Measurements from ENCODE around the gene MAP2. TPM values are rescaled to one million over a fixed set of nuclear protein-coding genes. Genes with fewer than 3 reads are reported as not detected.
A peak's percentile ranks its signal among the peaks of the same experiment; 100 is the strongest.
"Not testable (repeated sequence)": the region's sequence is repeated elsewhere in the genome, so short reads cannot be mapped to it uniquely, and the experiment has no call there.

Gene MAP2
- total RNA-seq, 1 experiment from 2014 or later = 2.1 TPM

- no peak for DNase-seq (ENCODE audit: low spot score)
Measured at GRCh38 chr2:209591021-209591420, 167.2 kb downstream of the MAP2 start.

- no peak for DNase-seq (ENCODE audit: low spot score)
Measured at GRCh38 chr2:209592106-209592505, 168.3 kb downstream of the MAP2 start.

- DNase-seq (ENCODE audit: low spot score) = no peak
Measured at GRCh38 chr2:209593930-209594329, 170.1 kb downstream of the MAP2 start.

- DNase-seq (ENCODE audit: low spot score) = no peak
Measured at GRCh38 chr2:209596262-209596661, 172.4 kb downstream of the MAP2 start.

GRCh38 chr2:209598227-209598626, 174.4 kb downstream of the MAP2 start:
- not testable (repeated sequence) for DNase-seq (ENCODE audit: low spot score)

- no peak for DNase-seq (ENCODE audit: low spot score)
Measured at GRCh38 chr2:209600341-209601171, 176.7 kb downstream of the MAP2 start.

- DNase-seq (ENCODE audit: low spot score) = no peak
Measured at GRCh38 chr2:209601497-209601896, 177.7 kb downstream of the MAP2 start.

GRCh38 chr2:209602259-209602658, 178.4 kb downstream of the MAP2 start:
- no peak for DNase-seq (ENCODE audit: low spot score)

- no peak for DNase-seq (ENCODE audit: low spot score)
Measured at GRCh38 chr2:209609531-209609930, 185.7 kb downstream of the MAP2 start.

- no peak for DNase-seq (ENCODE audit: low spot score)
Measured at GRCh38 chr2:209610631-209611030, 186.8 kb downstream of the MAP2 start.

GRCh38 chr2:209613649-209614305, 189.9 kb downstream of the MAP2 start:
- DNase-seq (ENCODE audit: low spot score) = no peak

- no peak for DNase-seq (ENCODE audit: low spot score)
Measured at GRCh38 chr2:209614690-209615369, 191.0 kb downstream of the MAP2 start.

GRCh38 chr2:209619782-209620181, 195.9 kb downstream of the MAP2 start:
- DNase-seq (ENCODE audit: low spot score) = no peak

- no peak for DNase-seq (ENCODE audit: low spot score)
Measured at GRCh38 chr2:209624192-209624938, 200.5 kb downstream of the MAP2 start.

- peak; percentile 65 for DNase-seq (ENCODE audit: low spot score)
Measured at GRCh38 chr2:209629597-209629996, 205.8 kb downstream of the MAP2 start.

GRCh38 chr2:209633911-209634310, 210.1 kb downstream of the MAP2 start:
- no peak for DNase-seq (ENCODE audit: low spot score)

- no peak for DNase-seq (ENCODE audit: low spot score)
Measured at GRCh38 chr2:209636076-209636475, 212.2 kb downstream of the MAP2 start.

GRCh38 chr2:209637293-209637692, 213.4 kb downstream of the MAP2 start:
- no peak for DNase-seq (ENCODE audit: low spot score)

GRCh38 chr2:209638346-209638745, 214.5 kb downstream of the MAP2 start:
- DNase-seq (ENCODE audit: low spot score) = peak; percentile 79

GRCh38 chr2:209640358-209640757, 216.5 kb downstream of the MAP2 start:
- no peak for DNase-seq (ENCODE audit: low spot score)

- DNase-seq (ENCODE audit: low spot score) = no peak
Measured at GRCh38 chr2:209642146-209642820, 218.4 kb downstream of the MAP2 start.
